GM12864 (cell line): Measurements from ENCODE around the gene HSPA14.

Experiments used
- DNase-seq: peaks from one replicate; pipeline ENCODE4 v3.0.0-alpha.2; 2011; ENCODE audit warnings: low read depth
- H3K4me3 ChIP-seq: 2 replicates; pipeline ENCODE4 v1.5.1; 2011; ENCODE audit warnings: mild to moderate bottlenecking, low read depth, low read length, control low read depth
- CTCF ChIP-seq: IDR thresholded peaks from 2 replicates; pipeline ENCODE4 v1.5.1; 2011; ENCODE audit warnings: low read depth, mild to moderate bottlenecking, moderate library complexity, low read length, control low read depth, inconsistent platforms; ENCODE audit errors: missing control alignments

The HSPA14 gene

DNA sequence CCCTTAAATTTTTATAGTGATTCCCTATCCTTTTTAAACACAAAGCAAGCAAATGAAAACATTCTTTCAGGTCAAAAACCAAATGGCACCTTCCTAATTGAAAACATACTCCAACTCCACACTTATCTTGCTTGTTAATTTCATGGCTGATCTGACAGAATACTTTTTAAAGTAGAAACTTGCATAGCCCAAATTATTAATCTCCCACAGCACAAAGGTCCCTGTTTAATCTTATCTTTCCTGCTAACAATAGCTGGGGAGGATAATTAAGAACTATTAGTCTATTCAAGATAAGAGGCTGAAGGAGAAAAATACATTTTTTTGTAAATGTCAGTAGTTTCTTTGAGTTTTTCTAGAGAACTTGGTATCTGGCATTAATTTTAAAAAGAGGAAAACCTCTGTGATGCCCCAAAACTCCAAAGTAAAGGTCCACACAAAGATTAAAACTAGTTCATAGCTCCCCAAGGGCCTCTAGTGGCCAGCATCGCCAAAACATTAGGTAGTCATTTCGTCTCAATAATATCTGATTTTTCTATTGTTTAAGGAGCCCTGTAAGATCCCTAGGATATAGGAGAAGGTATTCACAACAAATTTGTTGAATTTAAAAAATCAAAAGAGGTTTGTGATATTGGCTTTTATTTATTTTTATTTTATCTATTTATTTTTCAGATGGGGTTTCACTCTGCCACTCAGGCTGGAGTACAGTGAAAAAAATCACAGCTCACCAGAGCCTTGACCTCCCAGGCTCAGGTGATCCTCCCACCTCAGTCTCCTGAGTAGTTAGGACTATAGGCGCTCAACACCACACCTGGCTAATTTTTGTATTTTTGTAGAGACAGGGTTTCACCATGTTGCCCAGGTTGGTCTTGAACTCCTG lies 15.0 kb upstream of the HSPA14 start:
- DNase-seq, result no peak
- TF ChIP-seq CTCF, result peak; percentile 68
- no peak overlapping the region for H3K4me3 ChIP-seq

- DNase-seq, result no peak
- H3K4me3 ChIP-seq, result no peak overlapping the region
- no peak for TF ChIP-seq CTCF
Observed at GRCh38 chr10:14823966-14824365, 14.1 kb upstream of the HSPA14 start.

GRCh38 chr10:14826076-14826829 lies 11.9 kb upstream of the HSPA14 start:
- H3K4me3 ChIP-seq, result no peak overlapping the region
- no peak for TF ChIP-seq CTCF
- no peak for DNase-seq

DNA sequence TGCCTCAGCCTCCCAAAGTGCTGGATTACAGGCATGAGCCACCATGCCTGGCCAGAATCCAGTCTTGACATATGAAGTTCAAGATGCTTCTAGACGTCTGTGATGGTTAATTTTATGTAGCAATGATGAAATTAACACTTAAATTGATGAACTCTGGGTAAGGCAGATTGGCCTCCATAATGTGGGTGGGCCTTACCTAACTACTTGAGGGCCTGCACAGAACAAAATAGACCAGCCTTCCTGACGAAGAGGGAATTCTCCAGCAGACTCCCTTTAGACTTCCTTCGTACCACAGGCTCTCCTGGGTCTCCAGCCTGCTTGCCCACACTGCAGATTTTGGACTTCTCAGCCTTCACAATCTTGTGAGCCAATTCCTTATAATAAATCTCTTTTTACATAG lies 5.0 kb upstream of the HSPA14 start:
- DNase-seq, result no peak
- no peak overlapping the region for H3K4me3 ChIP-seq
- TF ChIP-seq CTCF, result no peak

- no peak overlapping the region for H3K4me3 ChIP-seq
- TF ChIP-seq CTCF, result no peak
- DNase-seq, result no peak
Observed at GRCh38 chr10:14836208-14836607, 1.9 kb upstream of the HSPA14 start.

- TF ChIP-seq CTCF, result no peak
- DNase-seq, result no peak
- peak overlapping the region; percentile 53 for H3K4me3 ChIP-seq
Observed at GRCh38 chr10:14837003-14837756, 926 bp upstream of the HSPA14 start.
